Naive B cell (primary cell): ENCODE data around the gene PNP. TPM values are rescaled to one million over a fixed set of nuclear protein-coding genes. Genes with fewer than 3 reads are reported as not detected.

Source experiments
- ATAC-seq, 2 donors: fragments of 150-1000 bp; cut with Tn5 transposase; 2 replicates each; pipeline ENCODE4 v1.10.0; 2021; ENCODE audit warnings: low read depth in 2 of 2, mild to moderate bottlenecking in 2 of 2, moderate library complexity in 2 of 2
- DNase-seq: peaks from one replicate; pipeline ENCODE4 v3.0.0; 2022
- H3K27ac Mint-ChIP-seq, 6 donors: one replicate each; pipeline ENCODE4 v1.8.0; 2020 to 2022; ENCODE audit warnings: mild to moderate bottlenecking in 6 of 6, mixed read lengths in 6 of 6, moderate library complexity in 5 of 6, inconsistent platforms in 2 of 6
- H3K27me3 Mint-ChIP-seq, 3 donors: one replicate each; pipeline ENCODE4 v1.8.0; 2021 to 2022; ENCODE audit warnings: mixed read lengths in 3 of 3, mild to moderate bottlenecking in 1 of 3
- H3K36me3 Mint-ChIP-seq, 2 donors: one replicate each; pipeline ENCODE4 v1.8.0; 2020 to 2022; ENCODE audit warnings: mixed read lengths in 2 of 2, inconsistent platforms in 1 of 2, mild to moderate bottlenecking in 1 of 2
- H3K4me1 Mint-ChIP-seq, 3 donors: one replicate each; pipeline ENCODE4 v1.8.0; 2020 to 2022; ENCODE audit warnings: mixed read lengths in 3 of 3, inconsistent platforms in 1 of 3, mild to moderate bottlenecking in 1 of 3, moderate library complexity in 1 of 3
- H3K4me3 Mint-ChIP-seq, 8 donors: one replicate each; pipeline ENCODE4 v1.8.0; 2020 to 2022; ENCODE audit warnings: mild to moderate bottlenecking in 8 of 8, mixed read lengths in 8 of 8, moderate library complexity in 8 of 8, inconsistent platforms in 2 of 8
- H3K9me3 Mint-ChIP-seq, 7 donors: one replicate each; pipeline ENCODE4 v1.8.0; 2020 to 2022; ENCODE audit warnings: mixed read lengths in 7 of 7, mild to moderate bottlenecking in 5 of 7, inconsistent platforms in 2 of 7, moderate library complexity in 1 of 7
- polyA plus RNA-seq, 6 donors: library from polyadenylated mRNA; unstranded; fragments of 300-500 nt; fragmentation: Illumina TruSeq; gene quantifications; one replicate each; pipeline ENCODE4 v1.2.3, GENCODE V29; 2021; ENCODE audit warnings: low read depth in 6 of 6

Gene PNP
- polyA plus RNA-seq, 6 donors from 2014 or later = 24.1 to 67.8 (median 52.4) TPM

DNA sequence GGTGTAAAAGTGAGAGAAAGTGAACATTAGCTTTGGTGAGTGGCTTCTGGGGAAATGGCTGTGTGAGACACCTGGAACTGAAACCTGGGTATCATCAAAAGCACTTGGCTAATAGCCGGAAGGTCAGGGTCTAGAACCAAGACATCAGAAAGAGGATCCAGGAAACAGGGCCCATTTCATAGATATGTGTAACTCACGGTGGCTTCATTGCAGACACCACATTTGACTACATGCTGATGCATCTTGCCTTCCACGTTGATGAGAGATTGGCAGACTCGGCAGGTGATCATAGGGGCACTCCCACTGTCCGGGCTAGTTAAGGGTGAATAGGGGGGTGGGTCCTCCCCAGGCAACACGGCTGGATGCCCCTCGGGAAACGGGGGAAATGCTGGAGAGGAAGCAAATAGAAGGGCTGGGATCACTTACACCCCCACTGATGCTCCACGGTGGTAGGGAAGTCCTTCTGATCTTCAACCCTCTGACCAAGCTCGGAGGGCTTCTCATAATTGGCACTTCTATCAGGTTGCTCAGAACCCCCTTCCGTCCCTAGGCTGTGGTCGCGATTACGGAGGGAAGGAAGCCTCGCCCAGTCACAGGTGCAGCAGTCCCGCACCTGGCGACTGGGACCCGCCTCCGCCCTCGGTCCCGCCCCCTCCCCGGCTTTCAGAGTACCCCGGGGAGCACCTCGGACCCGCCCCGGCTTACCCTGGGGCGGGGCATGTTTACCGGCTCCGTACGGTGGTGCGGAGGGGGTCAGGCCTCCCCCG is 8.6 kb upstream of the PNP start:
- peaks cover 11 to 19% of the 10 kb centered on the region in 2 donors for H3K36me3 Mint-ChIP-seq
- H3K4me1 Mint-ChIP-seq = peaks cover 41 to 55% (median 43%) of the 10 kb centered on the region in 3 donors
- peak overlapping the region; percentile 98 to 100 (median 99) for H3K27ac Mint-ChIP-seq
- peaks cover 0 to 5% (median 0%) of the 10 kb centered on the region in 7 donors for H3K9me3 Mint-ChIP-seq
- H3K4me3 Mint-ChIP-seq = peak overlapping the region; percentile 89 to 98 (median 94)
- H3K27me3 Mint-ChIP-seq = no peaks in the 10 kb centered on the region
- DNase-seq = peak; percentile 87
- ATAC-seq = peak; percentile 48 to 51

DNA sequence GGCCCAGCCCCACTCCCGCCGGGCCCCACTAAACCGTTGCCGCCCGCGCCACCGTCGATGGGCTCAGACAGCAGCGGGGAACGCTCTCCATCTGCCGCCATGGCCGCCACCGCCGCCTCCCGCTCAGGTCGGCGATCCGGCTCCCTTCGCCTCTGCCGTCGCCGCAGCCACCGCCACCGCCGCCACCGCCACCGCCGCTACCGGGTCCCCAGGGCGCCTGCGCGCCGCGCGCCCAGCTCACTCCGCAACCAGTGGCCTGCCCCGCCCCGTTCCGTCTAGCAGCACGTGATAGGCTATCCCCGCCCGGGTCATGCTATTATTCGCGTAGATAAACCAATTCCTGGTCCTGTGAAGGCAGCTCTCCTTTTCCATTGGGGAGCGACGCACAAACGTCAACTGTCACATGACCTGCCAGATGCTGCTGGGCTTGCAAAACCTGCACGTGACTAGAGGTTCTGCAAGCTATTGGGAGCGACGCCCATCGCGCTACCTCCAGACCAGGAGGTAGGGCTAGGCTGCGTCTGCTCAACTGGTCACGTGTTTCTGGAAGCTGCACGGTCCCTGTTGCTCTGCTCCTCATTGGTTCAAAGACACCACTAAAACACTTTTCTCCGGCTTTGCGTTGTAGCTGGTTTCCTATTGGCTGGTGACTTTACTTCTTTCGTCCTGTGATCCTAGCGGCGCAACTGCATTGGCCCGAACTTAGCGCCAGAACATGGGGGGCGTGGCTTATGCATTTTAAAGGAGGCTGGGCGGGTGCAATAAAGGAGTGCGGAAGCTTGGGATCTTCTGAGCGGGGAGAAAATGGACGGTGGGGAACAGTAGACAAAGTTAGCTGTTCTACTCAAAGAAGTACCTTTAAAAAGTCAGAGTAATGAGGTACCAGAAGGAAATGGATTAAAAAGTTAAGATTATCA is 7.7 kb upstream of the PNP start, which contains the start of gene PIP4P1:
Gene PIP4P1 (minus strand): TSS at position 210 of the 917 bp plus-strand sequence. CDS start 109 bp downstream, at position 101.
- peaks cover 41 to 55% (median 43%) of the 10 kb centered on the region in 3 donors for H3K4me1 Mint-ChIP-seq
- H3K36me3 Mint-ChIP-seq = peaks cover 11 to 19% of the 10 kb centered on the region in 2 donors
- H3K9me3 Mint-ChIP-seq = peaks cover 0 to 5% (median 0%) of the 10 kb centered on the region in 7 donors
- no peaks in the 10 kb centered on the region for H3K27me3 Mint-ChIP-seq
- peak within 1 kb of the TSS; percentile 98 to 100 (median 99) for H3K27ac Mint-ChIP-seq
- ATAC-seq = peak; percentile 74 to 76
- DNase-seq = peak; percentile 99
- peak within 1 kb of the TSS; percentile 89 to 98 (median 94) for H3K4me3 Mint-ChIP-seq

DNA sequence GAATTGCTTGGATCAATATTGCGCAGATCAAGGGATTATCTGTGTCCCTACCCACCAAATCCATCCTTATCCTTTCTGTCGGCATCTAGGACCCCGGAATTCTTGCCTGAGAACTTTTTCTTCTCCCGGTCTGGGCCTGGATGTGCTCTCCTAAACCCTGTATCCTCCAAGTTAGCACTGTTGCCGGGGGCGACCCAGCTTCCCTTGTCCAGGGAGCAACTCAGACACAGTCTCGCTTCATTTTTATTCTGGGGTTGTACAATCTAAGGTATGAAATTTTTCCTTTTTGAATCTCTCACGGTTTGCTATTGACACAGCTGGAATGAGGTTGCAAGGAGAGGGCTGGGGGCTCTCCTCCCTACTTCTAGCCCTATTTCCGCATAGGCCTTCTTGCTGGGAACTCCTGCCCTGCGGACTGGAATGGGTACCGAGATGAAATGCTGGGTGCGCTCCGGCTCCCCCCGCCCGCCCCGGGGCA is 403 bp upstream of the PNP start:
- H3K4me1 Mint-ChIP-seq = peaks cover 52 to 60% (median 53%) of the 10 kb centered on the region in 3 donors

DNA sequence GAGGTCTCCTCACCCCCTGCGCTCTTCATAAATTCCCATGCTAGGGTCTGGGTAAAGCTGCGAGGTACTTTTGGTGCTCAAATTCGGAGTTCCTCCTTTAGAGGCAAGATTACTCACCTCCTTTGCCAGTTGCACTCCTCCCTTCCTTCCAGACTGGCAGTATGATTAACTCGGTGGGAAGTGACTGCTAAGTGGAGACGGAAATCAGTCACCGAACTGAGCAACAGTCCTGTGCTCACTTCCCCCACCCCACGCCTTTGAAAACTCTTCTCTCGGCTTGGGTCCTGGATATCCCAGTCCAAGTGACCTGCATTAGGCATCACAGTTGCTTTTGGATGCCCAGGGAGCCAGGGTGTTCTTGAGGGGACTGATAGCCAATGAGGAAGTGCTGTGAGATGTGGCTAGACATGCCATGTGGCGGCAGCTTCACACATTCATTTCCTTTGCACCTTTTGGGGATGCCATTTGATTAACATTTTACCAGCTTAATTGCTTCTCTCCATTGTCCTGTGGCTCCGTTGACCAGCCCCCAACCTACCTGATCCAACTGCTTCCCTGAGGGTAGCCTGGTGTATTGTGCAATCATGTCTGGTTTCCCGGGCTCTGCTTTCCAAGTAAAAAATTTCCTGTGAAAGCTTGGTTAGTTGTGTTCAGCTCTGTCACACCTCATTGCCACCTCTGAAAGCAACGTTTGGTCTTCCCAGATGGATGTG is 840 bp downstream of the PNP start:
- Mint-ChIP-seq H3K9me3 (peaks cover 0 to 2% (median 0%) of the 10 kb centered on the region in 7 donors), H3K4me1 (peaks cover 42 to 58% (median 53%) of the 10 kb centered on the region in 3 donors), H3K27ac (peak overlapping the region; percentile 95 to 99 (median 97)), H3K27me3 (no peaks in the 10 kb centered on the region), H3K36me3 (peaks cover 14 to 28% of the 10 kb centered on the region in 2 donors), H3K4me3 (peak overlapping the region; percentile 94 to 100 (median 99))
- ATAC-seq = peak; percentile 22 to 29
- DNase-seq = peak; percentile 40

More for the DNA sequence above, 403 bp upstream of the PNP start:
- DNase-seq (no peak), ATAC-seq (no peak)
- Mint-ChIP-seq H3K27me3 (no peaks in the 10 kb centered on the region), H3K4me3 (peak overlapping the region; percentile 94 to 100 (median 99)), H3K36me3 (peaks cover 2 to 16% of the 10 kb centered on the region in 2 donors), H3K9me3 (peaks cover 0 to 2% (median 0%) of the 10 kb centered on the region in 7 donors), H3K27ac (peak overlapping the region; percentile 95 to 99 (median 97))

DNA sequence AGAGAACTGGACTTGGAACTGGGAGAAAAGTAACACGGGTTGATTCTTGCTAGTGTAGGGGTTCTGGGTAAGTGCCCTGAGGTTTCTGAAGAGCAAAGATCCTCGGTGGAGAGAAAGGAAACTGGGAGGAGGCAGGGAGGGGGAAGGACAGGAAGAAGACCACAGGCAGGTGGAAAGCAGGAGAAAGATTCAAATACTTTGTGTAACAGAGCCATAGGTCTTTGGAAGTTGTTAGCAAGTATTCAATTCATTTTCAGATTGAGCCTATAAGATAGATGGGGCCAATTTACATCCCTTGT is 1.3 kb downstream of the PNP start:
- peak overlapping the region; percentile 95 to 99 (median 97) for H3K27ac Mint-ChIP-seq
- DNase-seq (no peak), ATAC-seq (no peak)
- peaks cover 0 to 2% (median 0%) of the 10 kb centered on the region in 7 donors for H3K9me3 Mint-ChIP-seq
- peak overlapping the region; percentile 94 to 100 (median 99) for H3K4me3 Mint-ChIP-seq
- H3K4me1 Mint-ChIP-seq = peaks cover 44 to 59% (median 52%) of the 10 kb centered on the region in 3 donors
- H3K27me3 Mint-ChIP-seq = no peaks in the 10 kb centered on the region
- H3K36me3 Mint-ChIP-seq = peaks cover 19 to 32% of the 10 kb centered on the region in 2 donors

DNA sequence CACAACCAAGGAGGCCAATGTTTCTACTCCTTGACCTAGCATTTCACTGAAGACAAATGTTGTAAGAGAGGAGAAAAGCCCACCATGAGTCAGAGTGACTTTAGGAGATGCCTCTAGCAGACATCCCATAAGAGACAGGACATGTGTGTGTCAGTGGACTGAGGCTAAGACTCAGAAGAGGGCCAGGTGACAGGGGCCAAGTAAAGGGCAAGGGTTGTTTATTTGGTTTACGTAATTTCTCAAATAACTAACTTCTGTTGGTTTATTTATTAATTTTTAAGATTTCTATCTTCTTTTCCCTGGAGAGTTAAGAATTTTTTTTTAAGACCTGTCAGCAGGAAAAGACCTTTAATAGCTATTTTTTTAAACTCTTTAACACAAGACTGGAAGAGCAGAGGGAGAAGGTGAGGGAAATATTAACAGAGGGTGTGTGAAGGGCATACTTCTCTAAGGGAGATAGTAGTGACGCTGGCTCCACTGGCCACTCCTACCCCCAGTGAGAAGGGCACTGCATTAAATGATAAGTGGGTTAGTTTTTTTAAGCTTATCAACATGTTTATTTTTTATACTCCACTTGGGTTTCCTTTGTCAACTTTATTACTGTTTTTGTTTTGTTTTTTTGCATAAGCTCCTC is 3.4 kb downstream of the PNP start:
- DNase-seq (no peak), ATAC-seq (no peak)
- peaks cover 58 to 79% (median 65%) of the 10 kb centered on the region in 3 donors for H3K4me1 Mint-ChIP-seq
- H3K27me3 Mint-ChIP-seq = no peaks in the 10 kb centered on the region
- H3K27ac Mint-ChIP-seq = peak overlapping the region; percentile 30 to 88 (median 72)
- peak overlapping the region in 5 of 8 donors; percentile 44 to 83 (median 75) for H3K4me3 Mint-ChIP-seq
- H3K36me3 Mint-ChIP-seq = peaks cover 19 to 43% of the 10 kb centered on the region in 2 donors
- H3K9me3 Mint-ChIP-seq = peaks cover 0 to 2% (median 0%) of the 10 kb centered on the region in 7 donors

DNA sequence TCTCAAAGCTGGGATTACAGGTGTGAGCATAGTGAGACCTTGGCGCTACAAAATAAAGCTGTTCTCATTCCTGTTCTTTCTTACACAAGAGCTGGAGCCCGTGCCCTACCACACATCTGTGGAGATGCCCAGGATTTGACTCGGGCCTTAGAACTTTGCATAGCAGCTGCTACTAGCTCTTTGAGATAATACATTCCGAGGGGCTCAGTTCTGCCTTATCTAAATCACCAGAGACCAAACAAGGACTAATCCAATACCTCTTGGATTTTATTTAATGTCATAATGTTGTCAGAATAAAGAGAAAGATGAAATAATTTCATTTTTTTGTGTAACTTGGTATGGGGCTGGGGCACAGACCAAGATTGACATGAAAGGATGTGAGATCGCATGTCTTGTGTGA is 7.6 kb downstream of the PNP start:
- no peak for DNase-seq
- ATAC-seq = no peak
- Mint-ChIP-seq H3K27ac (peak overlapping the region; percentile 1 to 92 (median 78)), H3K4me3 (peak overlapping the region; percentile 48 to 86 (median 60)), H3K4me1 (peaks cover 46 to 78% (median 55%) of the 10 kb centered on the region in 3 donors), H3K36me3 (peaks cover 24 to 42% of the 10 kb centered on the region in 2 donors), H3K9me3 (peaks cover 0 to 4% (median 0%) of the 10 kb centered on the region in 7 donors), H3K27me3 (no peaks in the 10 kb centered on the region)

DNA sequence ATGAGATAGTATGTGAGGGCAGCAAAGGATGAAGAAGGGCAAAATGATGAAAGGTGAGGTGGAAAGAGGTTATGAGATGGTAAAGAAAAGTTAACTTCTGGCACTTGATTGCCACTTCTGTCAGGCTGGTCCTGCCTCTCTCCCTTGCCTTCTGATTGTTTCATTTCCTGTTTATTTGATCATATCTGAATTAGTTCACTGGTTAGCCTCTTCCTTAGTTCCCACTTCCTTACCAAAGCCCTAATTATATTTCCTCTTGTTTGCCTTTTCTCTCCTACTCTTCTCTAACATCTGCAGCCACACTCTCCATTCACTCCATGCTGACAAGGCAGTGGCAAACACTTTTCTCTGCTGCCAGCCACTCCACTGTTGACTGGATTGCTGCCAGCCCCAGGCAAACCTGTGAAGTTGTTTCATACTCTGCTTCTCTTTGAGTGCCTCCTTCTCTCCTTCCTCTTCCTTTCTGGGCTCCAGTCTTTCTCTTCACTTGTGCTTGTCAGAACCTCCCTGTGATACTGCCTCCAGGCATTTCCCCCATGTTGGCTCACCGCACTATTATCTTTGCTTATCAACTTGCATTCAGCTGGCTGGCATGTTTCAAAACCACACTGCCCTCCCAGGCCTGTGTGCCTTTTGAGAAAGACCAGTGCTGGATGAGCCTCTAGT is 8.1 kb downstream of the PNP start:
- Mint-ChIP-seq H3K4me3 (peak overlapping the region; percentile 48 to 86 (median 68)), H3K36me3 (peaks cover 24 to 36% of the 10 kb centered on the region in 2 donors), H3K27me3 (no peaks in the 10 kb centered on the region), H3K9me3 (peaks cover 0 to 4% (median 0%) of the 10 kb centered on the region in 7 donors), H3K4me1 (peaks cover 41 to 73% (median 55%) of the 10 kb centered on the region in 3 donors), H3K27ac (peak overlapping the region; percentile 10 to 92 (median 74))
- ATAC-seq (peak; percentile 92 to 93), DNase-seq (peak; percentile 53)

DNA sequence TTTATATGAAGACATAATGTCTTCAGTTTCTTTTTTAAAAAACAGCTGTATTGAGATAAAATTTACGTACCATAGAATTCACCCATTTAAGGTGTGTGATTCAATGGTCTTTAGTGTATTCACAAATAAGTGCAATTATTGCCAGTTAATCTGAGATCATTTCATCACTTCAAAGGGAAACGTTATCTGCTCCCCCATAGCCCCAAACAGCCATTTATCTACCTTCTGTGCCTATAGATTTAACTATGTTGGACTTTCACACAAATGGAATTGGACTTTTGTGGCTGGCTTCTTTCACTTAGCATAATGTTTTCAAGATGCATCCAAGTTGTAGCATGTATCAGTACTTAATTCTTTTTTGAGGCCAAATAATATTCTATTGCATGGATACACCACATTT is 9.7 kb downstream of the PNP start:
- ATAC-seq = no peak
- Mint-ChIP-seq H3K27ac (peak overlapping the region in 3 of 6 donors; percentile 72 to 82 (median 80)), H3K4me1 (peaks cover 33 to 59% (median 45%) of the 10 kb centered on the region in 3 donors), H3K9me3 (peaks cover 0 to 4% (median 0%) of the 10 kb centered on the region in 7 donors), H3K4me3 (no peak overlapping the region), H3K36me3 (peaks cover 22 to 26% of the 10 kb centered on the region in 2 donors), H3K27me3 (no peaks in the 10 kb centered on the region)
- DNase-seq = no peak

DNA sequence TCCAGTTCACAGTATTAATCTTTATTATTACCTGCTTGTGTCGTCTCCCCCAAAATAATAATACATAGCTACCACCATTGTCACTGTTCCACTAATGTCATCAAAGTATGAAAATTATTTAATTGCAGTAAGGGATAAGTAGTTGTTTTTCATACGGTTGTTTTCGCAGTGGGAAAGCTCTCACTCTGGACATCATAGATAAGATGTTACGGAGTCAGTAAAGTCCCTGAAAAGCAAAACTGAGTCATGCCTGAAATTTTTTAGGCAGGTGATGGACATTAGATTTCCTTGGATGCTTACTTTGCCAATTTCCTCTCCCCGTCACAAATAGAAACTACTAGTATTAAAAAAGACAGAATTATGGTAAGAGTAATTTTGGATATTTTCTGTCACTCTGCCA is 13.2 kb downstream of the PNP start:
- Mint-ChIP-seq H3K27ac (peak overlapping the region in 1 of 6 donors; percentile 7), H3K9me3 (peaks cover 0 to 7% (median 0%) of the 10 kb centered on the region in 7 donors), H3K4me1 (peaks cover 26 to 40% (median 35%) of the 10 kb centered on the region in 3 donors), H3K36me3 (peaks cover 0 to 6% of the 10 kb centered on the region in 2 donors), H3K27me3 (no peaks in the 10 kb centered on the region), H3K4me3 (no peak overlapping the region)
- ATAC-seq (no peak), DNase-seq (no peak)

DNA sequence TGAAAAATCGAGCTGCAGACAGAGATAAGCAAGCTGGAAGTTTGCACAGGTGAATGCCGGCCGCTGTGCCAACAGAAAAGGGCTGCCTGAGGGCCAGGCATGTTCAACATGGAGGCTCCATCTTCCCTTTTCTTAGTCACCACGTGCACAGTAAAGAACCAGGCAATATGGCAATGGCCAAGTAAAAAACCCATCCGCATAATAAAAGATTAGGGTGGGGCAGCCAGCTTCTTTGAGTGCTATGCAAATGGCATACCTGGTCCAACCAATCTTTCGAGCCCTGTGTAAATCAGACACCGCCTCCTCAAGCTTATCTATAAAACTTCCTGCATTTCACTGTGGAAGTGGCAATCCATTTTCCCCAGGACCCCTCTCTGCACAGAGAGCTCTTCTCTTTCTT is 16.7 kb downstream of the PNP start:
- Mint-ChIP-seq H3K27me3 (no peaks in the 10 kb centered on the region), H3K27ac (peak overlapping the region in 1 of 6 donors; percentile 16), H3K9me3 (peaks cover 0 to 4% (median 0%) of the 10 kb centered on the region in 7 donors), H3K4me1 (peaks cover 41 to 48% (median 46%) of the 10 kb centered on the region in 3 donors), H3K36me3 (no peaks in the 10 kb centered on the region), H3K4me3 (no peak overlapping the region)
- ATAC-seq (no peak), DNase-seq (no peak)
